ENCODE measurements around the gene SERPINA9. TPM values are rescaled to one million over a fixed set of nuclear protein-coding genes. Genes with fewer than 3 reads are reported as not detected.

The SERPINA9 gene
- polyA plus RNA-seq, 1 donor (not counting 4 experiments of a cell fraction or from before 2014, with no cell fraction given) = 0.05 TPM

DNA sequence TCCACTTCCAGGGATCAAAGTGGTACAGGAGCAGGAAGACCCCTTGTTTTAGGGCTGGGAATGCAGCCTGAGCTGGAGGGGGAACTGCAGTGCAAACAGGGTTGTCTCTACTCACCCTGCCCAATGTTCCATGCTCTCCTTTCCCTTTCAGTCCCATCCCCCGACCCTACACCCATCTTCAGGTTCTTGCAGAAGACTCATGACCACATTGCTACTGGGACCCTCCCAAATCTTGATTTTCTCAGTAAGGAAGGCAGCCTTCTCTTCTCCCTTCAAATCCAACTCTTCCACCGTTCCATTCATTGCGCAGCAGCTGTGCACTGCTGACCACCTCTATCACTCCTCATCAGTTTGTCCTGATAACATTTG, 25.3 kb downstream of the SERPINA9 start:
- Histone ChIP-seq H3K9ac (ENCODE audit: control insufficient read depth, extremely low read depth, insufficient read depth, low read length) (no peak overlapping the region), H3K4me3 (ENCODE audit: control insufficient read depth in 2 of 3, extremely low read depth in 1 of 3, insufficient read depth in 2 of 3, low read depth in 1 of 3, low read length in 3 of 3) (no peak overlapping the region), H3K36me3 (ENCODE audit: control insufficient read depth in 2 of 2, extremely low read depth in 1 of 2, insufficient read depth in 2 of 2, low read length in 2 of 2) (no peaks in the 10 kb centered on the region), H3K79me2 (ENCODE audit: control insufficient read depth, insufficient read depth, low read length) (no peaks in the 10 kb centered on the region), H3K4me1 (ENCODE audit: control insufficient read depth, extremely low read depth, insufficient read depth, low read length) (peaks cover 3% of the 10 kb centered on the region), H3K9me1 (ENCODE audit: control insufficient read depth, extremely low read depth, insufficient read depth, low read length) (no peaks in the 10 kb centered on the region), H3K4me2 (ENCODE audit: control insufficient read depth, extremely low read depth, insufficient read depth, low read depth, low read length) (no peak overlapping the region), H2AFZ (ENCODE audit: control insufficient read depth, low read length) (no peak overlapping the region), H3K27ac (ENCODE audit: control insufficient read depth, insufficient read depth, low read length) (no peak overlapping the region), H3K27me3 (ENCODE audit: control insufficient read depth, extremely low read depth, insufficient read depth, low read length) (no peaks in the 10 kb centered on the region), H4K20me1 (ENCODE audit: control insufficient read depth, extremely low read depth, insufficient read depth, low read length) (no peaks in the 10 kb centered on the region), H3K9me3 (ENCODE audit: control insufficient read depth, low read depth, low read length) (no peaks in the 10 kb centered on the region)
- dilution Hi-C loops (cut with MboI; ENCODE audit: extremely low pct_ligation_motif_present, low sequenced_read_pairs) = no loop called here
- DNase-seq (ENCODE audit: low read depth, low spot score) = no peak
- TF ChIP-seq EZH2 (IDR thresholded peaks at IDR 0.05; ENCODE audit: low read length) = no peak
- TF ChIP-seq, protein P1, sequence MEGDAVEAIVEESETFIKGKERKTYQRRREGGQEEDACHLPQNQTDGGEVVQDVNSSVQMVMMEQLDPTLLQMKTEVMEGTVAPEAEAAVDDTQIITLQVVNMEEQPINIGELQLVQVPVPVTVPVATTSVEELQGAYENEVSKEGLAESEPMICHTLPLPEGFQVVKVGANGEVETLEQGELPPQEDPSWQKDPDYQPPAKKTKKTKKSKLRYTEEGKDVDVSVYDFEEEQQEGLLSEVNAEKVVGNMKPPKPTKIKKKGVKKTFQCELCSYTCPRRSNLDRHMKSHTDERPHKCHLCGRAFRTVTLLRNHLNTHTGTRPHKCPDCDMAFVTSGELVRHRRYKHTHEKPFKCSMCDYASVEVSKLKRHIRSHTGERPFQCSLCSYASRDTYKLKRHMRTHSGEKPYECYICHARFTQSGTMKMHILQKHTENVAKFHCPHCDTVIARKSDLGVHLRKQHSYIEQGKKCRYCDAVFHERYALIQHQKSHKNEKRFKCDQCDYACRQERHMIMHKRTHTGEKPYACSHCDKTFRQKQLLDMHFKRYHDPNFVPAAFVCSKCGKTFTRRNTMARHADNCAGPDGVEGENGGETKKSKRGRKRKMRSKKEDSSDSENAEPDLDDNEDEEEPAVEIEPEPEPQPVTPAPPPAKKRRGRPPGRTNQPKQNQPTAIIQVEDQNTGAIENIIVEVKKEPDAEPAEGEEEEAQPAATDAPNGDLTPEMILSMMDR (optimal IDR thresholded peaks at IDR 0.05 in 1 of 3, IDR thresholded peaks at IDR 0.05 in 1 of 3, conservative IDR thresholded peaks at IDR 0.05 in 1 of 3; ENCODE audit: extremely low read depth in 1 of 3, insufficient read depth in 2 of 3, low read length in 3 of 3) = no peak
- FAIRE-seq = no peak

DNA sequence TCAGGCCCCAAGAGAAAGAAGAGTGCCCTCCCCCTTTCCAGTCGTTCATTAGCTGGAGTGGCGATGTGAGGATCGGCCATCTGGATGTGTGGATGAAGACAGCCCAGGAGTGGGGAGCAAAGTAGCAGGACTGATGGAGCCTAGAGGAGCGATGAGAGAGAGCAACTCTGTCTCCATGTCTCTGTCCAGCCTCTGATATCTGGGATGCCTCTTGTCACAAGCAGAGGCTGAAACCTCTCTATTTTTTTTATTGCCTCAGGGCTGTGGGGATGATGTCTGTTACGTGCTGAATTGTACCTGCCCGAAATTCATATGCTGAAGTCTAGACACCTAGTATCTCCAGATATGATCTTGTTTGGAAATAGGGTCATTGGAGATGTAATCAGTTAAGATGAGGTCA, 26.1 kb downstream of the SERPINA9 start:
- H3K27me3 ChIP-seq (ENCODE audit: control insufficient read depth, extremely low read depth, insufficient read depth, low read length) = no peaks in the 10 kb centered on the region
- no peak overlapping the region for H3K4me3 ChIP-seq (ENCODE audit: control insufficient read depth in 2 of 3, extremely low read depth in 1 of 3, insufficient read depth in 2 of 3, low read depth in 1 of 3, low read length in 3 of 3)
- no peak overlapping the region for H3K27ac ChIP-seq (ENCODE audit: control insufficient read depth, insufficient read depth, low read length)
- dilution Hi-C loops (cut with MboI; ENCODE audit: extremely low pct_ligation_motif_present, low sequenced_read_pairs) = no loop called here
- H3K4me2 ChIP-seq (ENCODE audit: control insufficient read depth, extremely low read depth, insufficient read depth, low read depth, low read length) = no peak overlapping the region
- TF ChIP-seq EZH2 (IDR thresholded peaks at IDR 0.05; ENCODE audit: low read length) = no peak
- TF ChIP-seq, protein P1 (optimal IDR thresholded peaks at IDR 0.05 in 1 of 3, IDR thresholded peaks at IDR 0.05 in 1 of 3, conservative IDR thresholded peaks at IDR 0.05 in 1 of 3; ENCODE audit: extremely low read depth in 1 of 3, insufficient read depth in 2 of 3, low read length in 3 of 3) = no peak
- no peaks in the 10 kb centered on the region for H3K79me2 ChIP-seq (ENCODE audit: control insufficient read depth, insufficient read depth, low read length)
- H3K36me3 ChIP-seq (ENCODE audit: control insufficient read depth in 2 of 2, extremely low read depth in 1 of 2, insufficient read depth in 2 of 2, low read length in 2 of 2) = no peaks in the 10 kb centered on the region
- H3K9me3 ChIP-seq (ENCODE audit: control insufficient read depth, low read depth, low read length) = no peaks in the 10 kb centered on the region
- no peak overlapping the region for H2AFZ ChIP-seq (ENCODE audit: control insufficient read depth, low read length)
- no peak for FAIRE-seq
- H3K9ac ChIP-seq (ENCODE audit: control insufficient read depth, extremely low read depth, insufficient read depth, low read length) = no peak overlapping the region
- H3K9me1 ChIP-seq (ENCODE audit: control insufficient read depth, extremely low read depth, insufficient read depth, low read length) = no peaks in the 10 kb centered on the region
- H3K4me1 ChIP-seq (ENCODE audit: control insufficient read depth, extremely low read depth, insufficient read depth, low read length) = peaks cover 3% of the 10 kb centered on the region
- DNase-seq (ENCODE audit: low read depth, low spot score) = no peak
- no peaks in the 10 kb centered on the region for H4K20me1 ChIP-seq (ENCODE audit: control insufficient read depth, extremely low read depth, insufficient read depth, low read length)
